ENCODE results near the gene TRIM66.

DNA sequence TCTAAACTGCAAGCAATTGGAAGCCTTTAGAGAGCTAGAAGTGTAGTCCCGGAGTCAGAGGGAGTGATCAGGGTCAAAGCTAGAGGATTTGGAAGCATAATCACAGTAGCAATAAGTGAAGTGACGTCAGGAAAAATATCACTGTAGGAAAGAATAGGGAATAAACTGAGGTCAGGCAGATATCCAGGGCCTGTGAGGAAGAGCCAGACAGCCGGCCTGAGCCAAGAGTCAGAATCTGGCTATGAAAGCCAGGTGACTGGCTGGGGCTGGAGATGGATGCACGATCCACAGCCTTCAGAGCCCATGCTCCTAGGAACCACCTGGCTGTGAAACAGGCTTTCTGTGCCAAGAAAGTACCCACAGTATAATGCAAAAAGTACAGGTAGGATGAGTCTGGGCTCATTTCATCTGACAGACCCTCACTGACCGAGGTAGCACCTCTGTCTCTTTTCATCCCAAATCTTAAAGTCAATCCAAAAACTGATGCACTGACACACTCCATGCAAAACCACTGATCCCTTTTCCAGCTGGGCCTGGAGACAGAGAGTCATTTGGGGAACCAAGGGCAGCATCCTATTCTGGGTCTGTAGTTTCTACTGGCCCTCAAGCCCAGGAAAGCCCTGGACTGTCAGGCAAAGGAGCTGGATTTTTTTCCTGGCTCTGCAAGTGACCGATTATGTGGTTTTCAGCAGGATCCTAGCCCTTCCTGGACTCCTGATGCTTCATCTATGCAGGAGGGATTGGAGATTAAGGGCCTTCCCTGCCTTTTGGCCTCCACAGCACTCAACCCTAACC is 21.3 kb downstream of the TRIM66 start:
- TF ChIP-seq POLR2A (IDR thresholded peaks at IDR 0.05; ENCODE audit: low read depth): no peak
- TF ChIP-seq, protein P1, sequence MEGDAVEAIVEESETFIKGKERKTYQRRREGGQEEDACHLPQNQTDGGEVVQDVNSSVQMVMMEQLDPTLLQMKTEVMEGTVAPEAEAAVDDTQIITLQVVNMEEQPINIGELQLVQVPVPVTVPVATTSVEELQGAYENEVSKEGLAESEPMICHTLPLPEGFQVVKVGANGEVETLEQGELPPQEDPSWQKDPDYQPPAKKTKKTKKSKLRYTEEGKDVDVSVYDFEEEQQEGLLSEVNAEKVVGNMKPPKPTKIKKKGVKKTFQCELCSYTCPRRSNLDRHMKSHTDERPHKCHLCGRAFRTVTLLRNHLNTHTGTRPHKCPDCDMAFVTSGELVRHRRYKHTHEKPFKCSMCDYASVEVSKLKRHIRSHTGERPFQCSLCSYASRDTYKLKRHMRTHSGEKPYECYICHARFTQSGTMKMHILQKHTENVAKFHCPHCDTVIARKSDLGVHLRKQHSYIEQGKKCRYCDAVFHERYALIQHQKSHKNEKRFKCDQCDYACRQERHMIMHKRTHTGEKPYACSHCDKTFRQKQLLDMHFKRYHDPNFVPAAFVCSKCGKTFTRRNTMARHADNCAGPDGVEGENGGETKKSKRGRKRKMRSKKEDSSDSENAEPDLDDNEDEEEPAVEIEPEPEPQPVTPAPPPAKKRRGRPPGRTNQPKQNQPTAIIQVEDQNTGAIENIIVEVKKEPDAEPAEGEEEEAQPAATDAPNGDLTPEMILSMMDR (IDR thresholded peaks at IDR 0.05): no peak
- no peak for TF ChIP-seq POLR2AphosphoS5 (IDR thresholded peaks at IDR 0.05)
- TF ChIP-seq EP300 (IDR thresholded peaks at IDR 0.05): no peak
